Measurements from ENCODE around the gene FBLIM1. TPM values are rescaled to one million over a fixed set of nuclear protein-coding genes. Genes with fewer than 3 reads are reported as not detected.

The FBLIM1 gene
- total RNA-seq, 1 experiment from 2014 or later = 78.3 TPM

DNA sequence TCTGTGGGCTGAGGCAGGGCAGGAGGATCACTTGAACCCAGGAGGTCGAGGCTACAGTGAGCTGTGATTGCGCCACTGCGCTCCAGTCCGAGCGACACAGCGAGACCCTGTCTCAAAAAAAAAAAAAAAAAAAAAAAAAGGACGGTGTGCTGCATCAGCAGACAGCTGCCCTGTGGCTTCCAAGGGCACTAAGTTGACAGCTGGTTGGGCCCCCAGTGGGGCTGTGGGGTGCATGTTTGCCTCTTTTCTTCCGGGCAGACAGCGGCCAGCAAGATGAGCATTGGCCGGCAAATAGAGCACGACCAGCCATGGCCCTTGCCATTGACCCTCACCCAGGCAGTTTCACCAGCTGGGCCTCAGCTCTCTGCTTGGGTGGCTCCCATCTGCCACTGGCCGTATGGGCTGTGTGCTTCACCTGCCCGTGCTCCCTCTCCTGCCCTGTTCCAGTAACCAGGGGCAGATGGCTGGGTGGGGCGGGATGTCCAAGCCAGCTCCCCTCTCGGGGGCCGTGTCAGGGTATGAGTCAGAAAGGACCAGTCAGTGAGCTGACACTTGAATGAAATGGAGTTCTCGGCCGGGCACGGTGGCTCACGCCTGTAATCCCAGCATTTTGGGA lies 34.9 kb upstream of the FBLIM1 start (continued):
- no peak for TF ChIP-seq NFE2L1 (CRISPR knock-in tag; IDR thresholded peaks at IDR 0.05)
- no peak for TF ChIP-seq SMAD4 (CRISPR knock-in tag; IDR thresholded peaks at IDR 0.05)
- TF ChIP-seq ZNF396 (CRISPR knock-in tag; IDR thresholded peaks at IDR 0.05; ENCODE audit: borderline replicate concordance) = no peak
- TF ChIP-seq NR1H2 (CRISPR knock-in tag; IDR thresholded peaks at IDR 0.05) = no peak
- TF ChIP-seq ZNF671 (CRISPR knock-in tag; IDR thresholded peaks at IDR 0.05) = no peak

DNA sequence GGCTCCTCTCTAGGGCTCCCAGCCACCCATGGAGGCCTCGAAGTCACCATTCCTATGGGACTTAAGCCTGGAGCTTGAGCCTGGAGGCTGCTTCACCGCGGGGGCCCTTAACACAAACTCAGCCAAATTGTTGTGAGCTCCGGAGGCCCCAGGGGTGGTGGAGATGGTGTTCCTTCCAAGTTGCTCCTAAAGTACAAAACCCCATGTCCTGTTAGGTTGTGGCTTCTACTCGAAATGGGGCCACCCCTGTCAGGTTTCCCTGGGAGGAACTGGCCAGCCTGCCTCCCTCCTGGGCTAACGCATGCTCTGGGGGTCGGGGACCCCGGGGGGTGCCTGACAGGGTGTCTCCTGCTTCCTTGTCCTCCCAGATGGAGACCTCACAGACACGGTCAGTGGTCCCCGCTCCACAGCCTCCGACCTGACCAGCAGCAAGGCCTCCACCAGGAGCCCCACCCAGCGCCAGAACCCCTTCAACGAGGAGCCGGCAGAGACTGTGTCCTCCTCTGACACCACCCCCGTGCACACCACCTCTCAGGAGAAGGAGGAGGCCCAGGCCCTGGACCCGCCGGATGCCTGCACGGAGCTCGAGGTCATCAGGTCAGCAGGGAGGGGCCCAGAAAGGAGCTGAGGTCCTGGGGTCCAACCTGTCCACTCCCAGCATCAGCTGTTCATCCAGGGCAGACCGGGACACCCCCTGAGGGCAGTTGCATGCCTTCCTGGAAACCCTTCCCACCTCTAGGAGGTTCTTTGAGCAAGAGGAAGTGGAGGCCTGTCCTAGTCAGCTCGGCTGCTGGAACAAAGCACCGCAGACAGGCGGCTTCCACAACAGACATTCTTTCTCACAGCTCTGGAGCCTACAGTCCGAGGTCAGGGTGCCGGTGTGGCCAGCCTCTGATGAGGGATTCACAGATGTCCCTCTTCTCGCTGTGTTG lies 33.4 kb upstream of the FBLIM1 start:
- Mint-ChIP-seq H3K4me3 (no peak overlapping the region), H3K27me3 (ENCODE audit: low read depth) (no peaks in the 10 kb centered on the region), H3K4me1 (no peaks in the 10 kb centered on the region), H3K36me3 (peaks cover 23% of the 10 kb centered on the region), H3K27ac (no peak overlapping the region), H3K9me3 (no peaks in the 10 kb centered on the region)
- TF ChIP-seq HMGA2 (CRISPR knock-in tag; IDR thresholded peaks at IDR 0.05) = no peak
- no peak for TF ChIP-seq PRRX2 (CRISPR knock-in tag; IDR thresholded peaks at IDR 0.05)
- TF ChIP-seq, protein P1, sequence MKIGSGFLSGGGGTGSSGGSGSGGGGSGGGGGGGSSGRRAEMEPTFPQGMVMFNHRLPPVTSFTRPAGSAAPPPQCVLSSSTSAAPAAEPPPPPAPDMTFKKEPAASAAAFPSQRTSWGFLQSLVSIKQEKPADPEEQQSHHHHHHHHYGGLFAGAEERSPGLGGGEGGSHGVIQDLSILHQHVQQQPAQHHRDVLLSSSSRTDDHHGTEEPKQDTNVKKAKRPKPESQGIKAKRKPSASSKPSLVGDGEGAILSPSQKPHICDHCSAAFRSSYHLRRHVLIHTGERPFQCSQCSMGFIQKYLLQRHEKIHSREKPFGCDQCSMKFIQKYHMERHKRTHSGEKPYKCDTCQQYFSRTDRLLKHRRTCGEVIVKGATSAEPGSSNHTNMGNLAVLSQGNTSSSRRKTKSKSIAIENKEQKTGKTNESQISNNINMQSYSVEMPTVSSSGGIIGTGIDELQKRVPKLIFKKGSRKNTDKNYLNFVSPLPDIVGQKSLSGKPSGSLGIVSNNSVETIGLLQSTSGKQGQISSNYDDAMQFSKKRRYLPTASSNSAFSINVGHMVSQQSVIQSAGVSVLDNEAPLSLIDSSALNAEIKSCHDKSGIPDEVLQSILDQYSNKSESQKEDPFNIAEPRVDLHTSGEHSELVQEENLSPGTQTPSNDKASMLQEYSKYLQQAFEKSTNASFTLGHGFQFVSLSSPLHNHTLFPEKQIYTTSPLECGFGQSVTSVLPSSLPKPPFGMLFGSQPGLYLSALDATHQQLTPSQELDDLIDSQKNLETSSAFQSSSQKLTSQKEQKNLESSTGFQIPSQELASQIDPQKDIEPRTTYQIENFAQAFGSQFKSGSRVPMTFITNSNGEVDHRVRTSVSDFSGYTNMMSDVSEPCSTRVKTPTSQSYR (CRISPR knock-in tag; IDR thresholded peaks at IDR 0.05) = no peak
- TF ChIP-seq, protein P2, sequence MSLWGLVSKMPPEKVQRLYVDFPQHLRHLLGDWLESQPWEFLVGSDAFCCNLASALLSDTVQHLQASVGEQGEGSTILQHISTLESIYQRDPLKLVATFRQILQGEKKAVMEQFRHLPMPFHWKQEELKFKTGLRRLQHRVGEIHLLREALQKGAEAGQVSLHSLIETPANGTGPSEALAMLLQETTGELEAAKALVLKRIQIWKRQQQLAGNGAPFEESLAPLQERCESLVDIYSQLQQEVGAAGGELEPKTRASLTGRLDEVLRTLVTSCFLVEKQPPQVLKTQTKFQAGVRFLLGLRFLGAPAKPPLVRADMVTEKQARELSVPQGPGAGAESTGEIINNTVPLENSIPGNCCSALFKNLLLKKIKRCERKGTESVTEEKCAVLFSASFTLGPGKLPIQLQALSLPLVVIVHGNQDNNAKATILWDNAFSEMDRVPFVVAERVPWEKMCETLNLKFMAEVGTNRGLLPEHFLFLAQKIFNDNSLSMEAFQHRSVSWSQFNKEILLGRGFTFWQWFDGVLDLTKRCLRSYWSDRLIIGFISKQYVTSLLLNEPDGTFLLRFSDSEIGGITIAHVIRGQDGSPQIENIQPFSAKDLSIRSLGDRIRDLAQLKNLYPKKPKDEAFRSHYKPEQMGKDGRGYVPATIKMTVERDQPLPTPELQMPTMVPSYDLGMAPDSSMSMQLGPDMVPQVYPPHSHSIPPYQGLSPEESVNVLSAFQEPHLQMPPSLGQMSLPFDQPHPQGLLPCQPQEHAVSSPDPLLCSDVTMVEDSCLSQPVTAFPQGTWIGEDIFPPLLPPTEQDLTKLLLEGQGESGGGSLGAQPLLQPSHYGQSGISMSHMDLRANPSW (CRISPR knock-in tag; conservative IDR thresholded peaks at IDR 0.05; ENCODE audit: low read depth) = no peak
- TF ChIP-seq, protein P3, sequence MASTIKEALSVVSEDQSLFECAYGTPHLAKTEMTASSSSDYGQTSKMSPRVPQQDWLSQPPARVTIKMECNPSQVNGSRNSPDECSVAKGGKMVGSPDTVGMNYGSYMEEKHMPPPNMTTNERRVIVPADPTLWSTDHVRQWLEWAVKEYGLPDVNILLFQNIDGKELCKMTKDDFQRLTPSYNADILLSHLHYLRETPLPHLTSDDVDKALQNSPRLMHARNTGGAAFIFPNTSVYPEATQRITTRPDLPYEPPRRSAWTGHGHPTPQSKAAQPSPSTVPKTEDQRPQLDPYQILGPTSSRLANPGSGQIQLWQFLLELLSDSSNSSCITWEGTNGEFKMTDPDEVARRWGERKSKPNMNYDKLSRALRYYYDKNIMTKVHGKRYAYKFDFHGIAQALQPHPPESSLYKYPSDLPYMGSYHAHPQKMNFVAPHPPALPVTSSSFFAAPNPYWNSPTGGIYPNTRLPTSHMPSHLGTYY (CRISPR knock-in tag; IDR thresholded peaks at IDR 0.05) = no peak
- no peak for TF ChIP-seq OVOL2 (CRISPR knock-in tag; IDR thresholded peaks at IDR 0.05; ENCODE audit: borderline replicate concordance)
- ATAC-seq = no peak
- DNase-seq (ENCODE audit: low spot score) = no peak
- CTCF ChIA-PET = interaction anchor here (0.8 to 3.4 kb wide), 2 partner anchors 16 to 77 kb away, joined by 3 to 15 read pairs; no protein-coding TSS in a partner anchor
- POLR2A ChIA-PET = no interaction called here

DNA sequence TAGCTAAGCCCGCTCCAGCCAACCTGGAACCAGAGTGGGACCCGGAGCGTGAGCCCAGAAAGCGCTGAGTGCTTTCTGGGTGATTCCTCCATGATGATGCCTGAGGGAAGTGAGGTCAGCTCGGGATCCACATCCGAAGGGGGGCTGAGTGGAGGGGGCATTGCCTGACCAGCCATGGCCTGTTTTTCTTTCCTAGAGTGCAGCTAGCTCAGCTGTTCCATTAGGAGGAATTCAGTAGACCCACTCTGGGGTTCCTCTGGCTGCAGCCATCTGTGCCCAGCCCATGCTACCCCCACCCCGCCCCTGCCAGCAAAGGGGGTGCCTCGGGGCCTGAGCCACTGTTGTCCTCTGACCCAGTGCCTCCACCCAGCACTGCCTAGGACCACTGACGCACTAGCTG lies 32.1 kb upstream of the FBLIM1 start:
- H3K27me3 Mint-ChIP-seq (ENCODE audit: low read depth) = no peaks in the 10 kb centered on the region
- ATAC-seq (no peak), DNase-seq (ENCODE audit: low spot score) (no peak)
- peaks cover 23% of the 10 kb centered on the region for H3K36me3 Mint-ChIP-seq
- ChIA-PET POLR2A (no interaction called here), CTCF (interaction anchor here (0.8 kb wide), 1 partner anchor 76 kb away, joined by 3 read pairs; no protein-coding TSS in a partner anchor)
- H3K27ac Mint-ChIP-seq = no peak overlapping the region
- H3K4me1 Mint-ChIP-seq = no peaks in the 10 kb centered on the region
- H3K4me3 Mint-ChIP-seq = no peak overlapping the region
- no peaks in the 10 kb centered on the region for H3K9me3 Mint-ChIP-seq
- TF ChIP-seq, protein P4, sequence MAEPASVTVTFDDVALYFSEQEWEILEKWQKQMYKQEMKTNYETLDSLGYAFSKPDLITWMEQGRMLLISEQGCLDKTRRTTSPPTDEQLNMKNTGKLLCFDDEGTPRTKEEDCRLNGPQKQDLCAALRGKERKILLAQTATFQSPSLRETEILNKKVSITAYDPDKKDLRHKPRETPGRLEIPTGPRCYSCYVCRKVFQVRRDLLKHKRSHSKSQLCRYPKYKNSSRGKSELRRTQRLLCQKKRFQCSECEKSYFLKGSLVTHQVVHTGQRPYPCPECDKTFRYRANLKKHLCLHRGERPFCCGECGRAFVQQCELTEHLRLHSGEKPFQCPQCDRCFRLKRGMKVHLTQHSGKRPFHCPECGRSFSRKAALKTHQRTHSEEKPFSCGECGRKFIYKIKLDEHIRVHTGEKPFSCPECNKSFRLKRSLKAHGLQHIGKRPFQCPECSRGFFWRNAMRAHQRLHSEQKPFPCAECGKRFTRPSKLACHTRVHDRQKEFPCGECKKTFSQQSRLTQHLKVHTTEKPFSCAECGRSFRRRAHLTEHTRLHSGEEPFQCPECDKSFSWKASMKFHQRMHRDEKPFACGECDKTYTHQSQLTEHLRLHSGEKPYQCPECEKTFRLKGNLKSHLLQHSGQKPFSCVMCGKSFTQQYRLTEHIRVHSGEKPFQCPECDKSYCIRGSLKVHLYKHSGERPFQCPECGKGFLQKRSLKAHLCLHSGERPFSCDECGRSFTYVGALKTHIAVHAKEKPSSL (CRISPR knock-in tag; conservative IDR thresholded peaks at IDR 0.05) = no peak
- TF ChIP-seq, protein P5, sequence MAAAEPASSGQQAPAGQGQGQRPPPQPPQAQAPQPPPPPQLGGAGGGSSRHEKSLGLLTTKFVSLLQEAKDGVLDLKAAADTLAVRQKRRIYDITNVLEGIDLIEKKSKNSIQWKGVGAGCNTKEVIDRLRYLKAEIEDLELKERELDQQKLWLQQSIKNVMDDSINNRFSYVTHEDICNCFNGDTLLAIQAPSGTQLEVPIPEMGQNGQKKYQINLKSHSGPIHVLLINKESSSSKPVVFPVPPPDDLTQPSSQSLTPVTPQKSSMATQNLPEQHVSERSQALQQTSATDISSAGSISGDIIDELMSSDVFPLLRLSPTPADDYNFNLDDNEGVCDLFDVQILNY (CRISPR knock-in tag; IDR thresholded peaks at IDR 0.05) = no peak
- TF ChIP-seq, protein P6, sequence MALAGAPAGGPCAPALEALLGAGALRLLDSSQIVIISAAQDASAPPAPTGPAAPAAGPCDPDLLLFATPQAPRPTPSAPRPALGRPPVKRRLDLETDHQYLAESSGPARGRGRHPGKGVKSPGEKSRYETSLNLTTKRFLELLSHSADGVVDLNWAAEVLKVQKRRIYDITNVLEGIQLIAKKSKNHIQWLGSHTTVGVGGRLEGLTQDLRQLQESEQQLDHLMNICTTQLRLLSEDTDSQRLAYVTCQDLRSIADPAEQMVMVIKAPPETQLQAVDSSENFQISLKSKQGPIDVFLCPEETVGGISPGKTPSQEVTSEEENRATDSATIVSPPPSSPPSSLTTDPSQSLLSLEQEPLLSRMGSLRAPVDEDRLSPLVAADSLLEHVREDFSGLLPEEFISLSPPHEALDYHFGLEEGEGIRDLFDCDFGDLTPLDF (CRISPR knock-in tag; IDR thresholded peaks at IDR 0.05) = no peak
- TF ChIP-seq NFYB (CRISPR knock-in tag; conservative IDR thresholded peaks at IDR 0.05; ENCODE audit: low read depth) (no peak), ZNF232 (CRISPR knock-in tag; IDR thresholded peaks at IDR 0.05) (no peak), CBFB (CRISPR knock-in tag; IDR thresholded peaks at IDR 0.05; ENCODE audit: low read depth) (no peak), NR3C1 (CRISPR knock-in tag; conservative IDR thresholded peaks at IDR 0.05; ENCODE audit: low read depth) (no peak)
- TF ChIP-seq, protein P7, sequence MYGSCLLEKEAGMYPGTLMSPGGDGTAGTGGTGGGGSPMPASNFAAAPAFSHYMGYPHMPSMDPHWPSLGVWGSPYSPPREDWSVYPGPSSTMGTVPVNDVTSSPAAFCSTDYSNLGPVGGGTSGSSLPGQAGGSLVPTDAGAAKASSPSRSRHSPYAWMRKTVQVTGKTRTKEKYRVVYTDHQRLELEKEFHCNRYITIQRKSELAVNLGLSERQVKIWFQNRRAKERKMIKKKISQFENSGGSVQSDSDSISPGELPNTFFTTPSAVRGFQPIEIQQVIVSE (CRISPR knock-in tag; IDR thresholded peaks at IDR 0.05; ENCODE audit: borderline replicate concordance) = no peak

Data from WTC11 (cell line).